NB4 (cell line): ENCODE results near the gene PPP2R1A.
A peak's percentile ranks its signal among the peaks of the same experiment; 100 is the strongest.

ENCODE experiments used
- DNase-seq: peaks from one replicate; pipeline ENCODE4 v3.0.0; 2010; ENCODE audit warnings: low read depth
- H3K4me3 ChIP-seq: one replicate; pipeline ENCODE4 v1.5.1; 2011; ENCODE audit warnings: mild to moderate bottlenecking, low read depth, low read length, moderate library complexity
- MAX ChIP-seq: IDR thresholded peaks from 2 replicates; pipeline ENCODE4 v1.6.1; 2011; ENCODE audit warnings: low read depth, low read length
- MYC ChIP-seq: IDR thresholded peaks from 2 replicates; pipeline ENCODE4 v1.6.1; 2011; ENCODE audit warnings: low read depth, low read length
- POLR2A ChIP-seq: IDR thresholded peaks from 2 replicates; pipeline ENCODE4 v1.6.1; 2011; ENCODE audit warnings: mild to moderate bottlenecking; ENCODE audit not compliant: insufficient read length; ENCODE audit errors: extremely low read depth
- TF ChIP-seq, protein P1 (sequence below): IDR thresholded peaks from one replicate; pipeline ENCODE4 v1.5.1; 2012; ENCODE audit warnings: low read depth, low read length

PPP2R1A gene

DNA sequence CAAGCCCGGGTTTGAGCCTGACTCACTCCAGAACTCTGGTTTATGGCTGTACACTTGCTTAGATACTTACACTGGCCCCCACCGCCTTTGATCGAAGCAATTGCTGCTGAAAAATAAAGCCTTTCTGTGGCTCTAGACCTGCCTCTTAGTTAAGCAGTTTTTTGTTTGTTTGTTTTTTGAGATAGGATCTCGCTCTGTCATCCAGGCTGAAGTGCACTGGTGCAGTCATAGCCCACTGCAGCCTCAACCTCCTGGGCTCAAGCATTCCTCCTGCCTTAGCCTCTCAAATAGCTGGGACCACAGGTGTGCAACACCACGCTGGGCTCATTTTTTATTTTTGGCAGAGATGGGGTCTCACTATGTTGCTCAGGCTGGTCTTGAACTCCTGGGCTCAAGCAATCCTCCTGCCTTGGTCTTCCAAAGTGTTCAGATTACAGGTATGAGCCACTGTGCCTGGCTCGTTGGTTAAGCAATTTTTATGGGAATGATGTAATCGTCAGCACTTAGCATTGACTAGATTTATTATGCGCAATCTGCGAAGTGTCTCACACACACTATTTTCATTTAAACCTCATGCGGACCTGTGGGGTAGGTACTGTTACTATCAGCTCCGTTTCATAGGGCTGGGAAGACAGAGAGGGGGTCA, 22.2 kb downstream of the PPP2R1A start:
- TF ChIP-seq MAX (no peak), POLR2A (no peak), MYC (no peak)
- TF ChIP-seq, protein P1, sequence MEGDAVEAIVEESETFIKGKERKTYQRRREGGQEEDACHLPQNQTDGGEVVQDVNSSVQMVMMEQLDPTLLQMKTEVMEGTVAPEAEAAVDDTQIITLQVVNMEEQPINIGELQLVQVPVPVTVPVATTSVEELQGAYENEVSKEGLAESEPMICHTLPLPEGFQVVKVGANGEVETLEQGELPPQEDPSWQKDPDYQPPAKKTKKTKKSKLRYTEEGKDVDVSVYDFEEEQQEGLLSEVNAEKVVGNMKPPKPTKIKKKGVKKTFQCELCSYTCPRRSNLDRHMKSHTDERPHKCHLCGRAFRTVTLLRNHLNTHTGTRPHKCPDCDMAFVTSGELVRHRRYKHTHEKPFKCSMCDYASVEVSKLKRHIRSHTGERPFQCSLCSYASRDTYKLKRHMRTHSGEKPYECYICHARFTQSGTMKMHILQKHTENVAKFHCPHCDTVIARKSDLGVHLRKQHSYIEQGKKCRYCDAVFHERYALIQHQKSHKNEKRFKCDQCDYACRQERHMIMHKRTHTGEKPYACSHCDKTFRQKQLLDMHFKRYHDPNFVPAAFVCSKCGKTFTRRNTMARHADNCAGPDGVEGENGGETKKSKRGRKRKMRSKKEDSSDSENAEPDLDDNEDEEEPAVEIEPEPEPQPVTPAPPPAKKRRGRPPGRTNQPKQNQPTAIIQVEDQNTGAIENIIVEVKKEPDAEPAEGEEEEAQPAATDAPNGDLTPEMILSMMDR = no peak
- H3K4me3 ChIP-seq = no peak overlapping the region

GRCh38 chr19:52212572-52213255, 22.9 kb downstream of the PPP2R1A start:
- DNase-seq = no peak
- H3K4me3 ChIP-seq = no peak overlapping the region
- TF ChIP-seq, protein P1 = no peak
- TF ChIP-seq POLR2A (no peak), MAX (no peak), MYC (no peak)

More for the DNA sequence above, 22.2 kb downstream of the PPP2R1A start:
- DNase-seq = peak; percentile 10

DNA sequence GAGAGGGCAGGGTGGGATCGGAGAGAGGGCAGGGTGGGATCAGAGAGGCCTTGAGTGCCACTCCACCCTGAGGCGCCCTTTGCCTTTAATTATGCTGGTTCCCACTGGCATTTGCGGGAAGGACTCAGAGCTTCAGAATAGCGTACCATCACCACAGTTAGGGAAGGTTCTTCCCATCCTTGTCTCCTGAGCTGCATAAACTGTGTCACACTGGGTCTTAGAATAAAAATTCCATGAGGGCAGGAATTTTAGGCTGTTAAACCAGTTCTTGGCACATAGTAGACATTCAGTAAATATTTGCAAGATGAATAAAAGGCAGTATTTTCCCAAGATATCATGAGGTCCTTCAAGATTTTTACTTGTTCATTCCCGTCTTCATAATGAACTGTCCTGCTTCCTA, 24.4 kb downstream of the PPP2R1A start:
- no peak for DNase-seq
- H3K4me3 ChIP-seq = no peak overlapping the region
- TF ChIP-seq, protein P1 = no peak
- TF ChIP-seq MYC (no peak), MAX (no peak), POLR2A (no peak)

DNA sequence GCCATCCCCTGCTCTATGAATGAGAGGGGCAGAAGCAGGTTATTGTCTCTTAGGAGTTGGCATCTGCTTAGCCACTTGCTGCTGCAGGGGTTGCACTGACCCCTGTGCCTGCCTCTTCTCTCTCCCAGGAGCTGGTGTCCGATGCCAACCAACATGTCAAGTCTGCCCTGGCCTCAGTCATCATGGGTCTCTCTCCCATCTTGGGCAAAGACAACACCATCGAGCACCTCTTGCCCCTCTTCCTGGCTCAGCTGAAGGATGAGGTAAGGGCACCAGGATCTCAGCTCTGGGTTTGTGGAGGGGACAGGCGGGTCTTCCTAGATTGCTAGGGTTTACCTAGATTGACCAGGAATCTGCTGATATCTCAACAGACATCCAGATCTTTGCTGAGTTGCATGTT, 26.5 kb downstream of the PPP2R1A start:
- TF ChIP-seq MAX (no peak), MYC (no peak), POLR2A (no peak)
- TF ChIP-seq, protein P1 = no peak
- no peak for DNase-seq
- no peak overlapping the region for H3K4me3 ChIP-seq

DNA sequence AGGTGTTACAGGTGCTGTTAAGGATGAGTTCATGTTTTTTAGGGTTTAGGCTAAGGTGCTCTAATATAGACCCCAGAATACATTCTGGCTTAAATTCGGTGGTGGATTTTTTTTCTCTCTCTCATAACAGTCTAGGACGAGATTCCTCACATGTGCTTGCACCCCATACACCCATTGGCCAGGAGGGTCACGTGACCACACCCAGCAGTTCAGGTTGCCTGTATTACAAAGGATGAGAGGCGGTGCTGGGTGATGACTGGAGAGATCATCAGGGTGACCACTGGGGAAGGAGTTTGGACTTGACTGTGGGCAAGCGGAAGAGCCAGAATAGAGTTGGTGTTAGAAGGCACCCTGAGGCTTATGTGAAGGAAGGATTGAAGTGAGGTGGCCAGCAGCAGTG, 27.7 kb downstream of the PPP2R1A start:
- DNase-seq = no peak
- H3K4me3 ChIP-seq = no peak overlapping the region
- TF ChIP-seq, protein P1 = no peak
- TF ChIP-seq POLR2A = no peak
